ENCODE results near the gene BCS1L. TPM values are rescaled to one million over a fixed set of nuclear protein-coding genes. Genes with fewer than 3 reads are reported as not detected.
A peak's percentile ranks its signal among the peaks of the same experiment; 100 is the strongest.

Gene BCS1L, protein sequence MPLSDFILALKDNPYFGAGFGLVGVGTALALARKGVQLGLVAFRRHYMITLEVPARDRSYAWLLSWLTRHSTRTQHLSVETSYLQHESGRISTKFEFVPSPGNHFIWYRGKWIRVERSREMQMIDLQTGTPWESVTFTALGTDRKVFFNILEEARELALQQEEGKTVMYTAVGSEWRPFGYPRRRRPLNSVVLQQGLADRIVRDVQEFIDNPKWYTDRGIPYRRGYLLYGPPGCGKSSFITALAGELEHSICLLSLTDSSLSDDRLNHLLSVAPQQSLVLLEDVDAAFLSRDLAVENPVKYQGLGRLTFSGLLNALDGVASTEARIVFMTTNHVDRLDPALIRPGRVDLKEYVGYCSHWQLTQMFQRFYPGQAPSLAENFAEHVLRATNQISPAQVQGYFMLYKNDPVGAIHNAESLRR
- total RNA-seq (25.3 TPM), polyA plus RNA-seq (10 to 100 TPM; 11.7 to 15.3 (median 14.3) TPM)

DNA sequence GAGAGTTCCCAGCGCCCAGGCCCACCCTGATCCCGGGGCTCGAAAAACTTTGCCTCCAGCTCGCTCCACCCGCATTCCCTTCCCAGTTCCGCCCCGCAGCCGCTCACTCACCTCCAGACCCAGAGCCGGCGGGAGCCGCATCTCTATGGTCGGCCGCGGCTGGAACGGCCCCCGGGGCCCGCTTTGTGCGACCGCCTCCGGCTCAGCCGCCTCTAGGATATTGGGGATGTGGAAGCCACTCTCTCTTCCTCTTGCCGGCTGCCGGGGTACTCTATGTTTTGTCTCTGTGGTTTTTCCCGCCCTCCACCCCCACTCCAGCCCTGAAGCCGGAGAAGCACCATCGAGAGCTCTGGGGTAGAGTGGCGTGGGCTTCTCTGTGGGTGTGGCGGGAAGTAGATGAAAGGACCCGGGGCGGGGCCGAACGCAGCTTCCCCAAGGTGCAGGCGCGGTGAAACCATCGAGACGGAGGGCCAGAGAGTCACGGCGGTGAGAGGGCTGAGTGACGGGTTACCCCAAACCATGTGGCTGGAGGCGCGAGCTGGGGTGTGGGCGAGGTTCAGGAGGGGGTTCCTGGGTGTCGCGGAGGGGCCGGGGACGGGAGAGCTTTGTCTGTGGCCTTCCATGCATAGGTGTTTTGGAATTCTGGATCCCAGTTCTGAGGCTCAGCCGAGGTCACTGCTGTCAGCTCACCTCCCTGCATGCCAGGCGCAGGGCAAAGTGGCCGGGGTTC lies at the start of gene BCS1L, which contains the start of gene ZNF142:
Gene BCS1L (plus strand): TSS at position 426 of the 730 bp plus-strand sequence. CDS start 1,305 bp downstream, outside the sequence.
Gene ZNF142 (minus strand): TSS at position 366 of the 730 bp plus-strand sequence. CDS start 3,194 bp downstream, outside the sequence.
- peak; percentile 86 to 96 (median 91) for DNase-seq
- ATAC-seq (ENCODE audit: low read depth in 2 of 2), result peak; percentile 98
- H3K4me3 Mint-ChIP-seq, result peak within 1 kb of the TSS; percentile 95 to 99 (median 97)
- H3K27ac ChIP-seq (ENCODE audit: insufficient read depth, low read length, poor library complexity, severe bottlenecking), result peak within 1 kb of the TSS; percentile 77
- peak within 1 kb of the TSS; percentile 94 to 99 (median 95) for H3K27ac Mint-ChIP-seq
- H3K27me3 Mint-ChIP-seq, result no peaks in the 10 kb centered on the region
- H3K36me3 Mint-ChIP-seq, result peaks cover 41% of the 10 kb centered on the region
- H3K4me1 Mint-ChIP-seq, result peaks cover 17 to 47% (median 32%) of the 10 kb centered on the region in 4 donors
- no peaks in the 10 kb centered on the region for H3K9me3 ChIP-seq (ENCODE audit: control insufficient read depth in 2 of 2, low read length in 2 of 2)
- H3K4me3 ChIP-seq (ENCODE audit: low read depth, low read length), result peak within 1 kb of the TSS; percentile 89
- H3K9me3 Mint-ChIP-seq, result no peaks in the 10 kb centered on the region
- H3K4me1 ChIP-seq (ENCODE audit: control insufficient read depth, insufficient read depth, low read length, poor library complexity, severe bottlenecking), result peaks cover 17% of the 10 kb centered on the region
- no peaks in the 10 kb centered on the region for H3K27me3 ChIP-seq (ENCODE audit: control insufficient read depth, insufficient read depth, low read length)
- peaks cover 44% of the 10 kb centered on the region for H3K36me3 ChIP-seq (ENCODE audit: control insufficient read depth, insufficient read depth, low read length)

DNA sequence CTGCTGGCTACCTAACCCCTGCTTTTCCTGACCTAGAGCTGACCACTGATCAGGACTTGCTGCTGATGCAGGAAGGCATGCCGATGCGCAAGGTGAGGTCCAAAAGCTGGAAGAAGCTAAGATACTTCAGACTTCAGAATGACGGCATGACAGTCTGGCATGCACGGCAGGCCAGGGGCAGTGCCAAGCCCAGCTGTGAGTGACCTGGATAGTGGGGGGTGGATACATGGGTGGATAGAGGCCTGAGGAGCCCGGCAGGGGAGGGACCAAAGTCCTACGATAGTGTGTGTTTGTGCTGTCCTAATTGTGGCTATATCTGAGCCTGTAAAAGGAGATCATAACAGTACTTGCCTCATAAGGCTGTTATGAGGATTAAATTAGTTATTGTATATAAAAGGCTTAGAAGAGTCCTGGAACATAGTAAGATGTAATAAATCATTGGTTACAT lies 43.6 kb upstream of the BCS1L start:
- no peak for ATAC-seq (ENCODE audit: low read depth in 2 of 2)
- Mint-ChIP-seq H3K4me3 (no peak overlapping the region), H3K36me3 (peaks cover 3% of the 10 kb centered on the region), H3K27me3 (peaks cover 8% of the 10 kb centered on the region), H3K27ac (no peak overlapping the region), H3K9me3 (no peaks in the 10 kb centered on the region), H3K4me1 (no peaks in the 10 kb centered on the region)
- Histone ChIP-seq H3K27me3 (ENCODE audit: control insufficient read depth, insufficient read depth, low read length) (no peaks in the 10 kb centered on the region), H3K36me3 (ENCODE audit: control insufficient read depth, insufficient read depth, low read length) (no peaks in the 10 kb centered on the region), H3K27ac (ENCODE audit: insufficient read depth, low read length, poor library complexity, severe bottlenecking) (no peak overlapping the region), H3K4me3 (ENCODE audit: low read depth, low read length) (no peak overlapping the region), H3K4me1 (ENCODE audit: control insufficient read depth, insufficient read depth, low read length, poor library complexity, severe bottlenecking) (no peaks in the 10 kb centered on the region), H3K9me3 (ENCODE audit: control insufficient read depth in 2 of 2, low read length in 2 of 2) (no peaks in the 10 kb centered on the region)
- DNase-seq, result no peak

DNA sequence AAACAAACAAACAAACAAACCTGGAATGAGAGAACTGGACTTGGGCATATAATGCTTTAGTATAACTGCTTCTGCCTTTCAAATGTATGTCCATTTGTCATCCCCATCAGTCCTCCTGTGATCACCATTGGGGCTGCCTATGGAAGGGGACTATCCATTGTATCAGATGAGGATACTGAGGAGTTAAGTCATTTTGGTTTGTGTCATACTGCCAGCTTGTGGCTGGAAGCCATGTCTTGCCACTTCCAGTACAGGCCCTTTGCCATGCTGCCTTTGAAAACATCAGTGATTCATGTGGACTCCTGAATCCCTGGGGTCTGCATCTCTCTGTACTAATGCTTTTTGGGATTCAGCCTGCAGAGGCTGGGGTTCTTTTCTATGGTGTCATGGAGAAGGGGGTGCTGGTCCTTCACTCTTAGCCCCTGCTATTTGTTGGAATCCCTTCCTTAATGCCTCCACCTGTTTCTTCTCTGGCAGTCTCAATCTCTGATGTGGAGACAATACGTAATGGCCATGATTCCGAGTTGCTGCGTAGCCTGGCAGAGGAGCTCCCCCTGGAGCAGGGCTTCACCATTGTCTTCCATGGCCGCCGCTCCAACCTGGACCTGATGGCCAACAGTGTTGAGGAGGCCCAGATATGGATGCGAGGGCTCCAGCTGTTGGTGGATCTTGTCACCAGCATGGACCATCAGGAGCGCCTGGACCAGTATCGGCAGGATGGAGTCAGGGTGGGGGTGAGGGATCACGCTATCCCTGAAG lies 41.2 kb upstream of the BCS1L start:
- H3K4me1 ChIP-seq (ENCODE audit: control insufficient read depth, insufficient read depth, low read length, poor library complexity, severe bottlenecking), result no peaks in the 10 kb centered on the region
- H3K4me3 Mint-ChIP-seq, result no peak overlapping the region
- H3K36me3 Mint-ChIP-seq, result peaks cover 3% of the 10 kb centered on the region
- H3K9me3 ChIP-seq (ENCODE audit: control insufficient read depth in 2 of 2, low read length in 2 of 2), result no peaks in the 10 kb centered on the region
- peak overlapping the region in 1 of 3 donors; percentile 60 for H3K27ac Mint-ChIP-seq
- H3K27ac ChIP-seq (ENCODE audit: insufficient read depth, low read length, poor library complexity, severe bottlenecking), result no peak overlapping the region
- H3K4me1 Mint-ChIP-seq, result no peaks in the 10 kb centered on the region
- no peak for DNase-seq
- no peak for ATAC-seq (ENCODE audit: low read depth in 2 of 2)
- no peaks in the 10 kb centered on the region for H3K27me3 ChIP-seq (ENCODE audit: control insufficient read depth, insufficient read depth, low read length)
- no peak overlapping the region for H3K4me3 ChIP-seq (ENCODE audit: low read depth, low read length)
- H3K27me3 Mint-ChIP-seq, result peaks cover 11% of the 10 kb centered on the region
- no peaks in the 10 kb centered on the region for H3K36me3 ChIP-seq (ENCODE audit: control insufficient read depth, insufficient read depth, low read length)
- no peaks in the 10 kb centered on the region for H3K9me3 Mint-ChIP-seq

DNA sequence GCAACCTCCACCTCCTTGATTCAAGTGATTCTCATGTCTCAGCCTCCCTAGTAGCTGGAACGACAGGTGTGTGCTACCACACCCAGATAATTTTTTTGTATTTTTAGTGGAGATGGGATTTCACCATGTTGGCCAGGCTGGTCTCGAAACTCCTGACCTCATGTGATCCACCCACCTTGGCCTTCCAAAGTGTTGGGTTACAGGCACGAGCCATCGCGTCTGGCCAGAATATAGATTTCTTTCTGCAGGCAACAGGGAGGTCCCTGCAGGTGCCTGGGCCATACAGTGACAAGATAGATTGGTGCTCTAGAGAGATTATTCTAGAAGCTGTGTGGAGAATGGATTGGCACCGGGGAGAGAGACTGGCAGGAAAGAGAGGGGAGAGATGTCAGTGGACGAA lies 38.5 kb upstream of the BCS1L start:
- H3K4me3 ChIP-seq (ENCODE audit: low read depth, low read length), result no peak overlapping the region
- H3K27me3 Mint-ChIP-seq, result peaks cover 11% of the 10 kb centered on the region
- H3K4me1 Mint-ChIP-seq, result no peaks in the 10 kb centered on the region
- H3K4me1 ChIP-seq (ENCODE audit: control insufficient read depth, insufficient read depth, low read length, poor library complexity, severe bottlenecking), result no peaks in the 10 kb centered on the region
- H3K9me3 ChIP-seq (ENCODE audit: control insufficient read depth in 2 of 2, low read length in 2 of 2), result no peaks in the 10 kb centered on the region
- no peak overlapping the region for H3K4me3 Mint-ChIP-seq
- no peak overlapping the region for H3K27ac ChIP-seq (ENCODE audit: insufficient read depth, low read length, poor library complexity, severe bottlenecking)
- no peaks in the 10 kb centered on the region for H3K9me3 Mint-ChIP-seq
- no peak overlapping the region for H3K27ac Mint-ChIP-seq
- H3K27me3 ChIP-seq (ENCODE audit: control insufficient read depth, insufficient read depth, low read length), result no peaks in the 10 kb centered on the region
- ATAC-seq (ENCODE audit: low read depth in 2 of 2) (no peak), DNase-seq (no peak)
- H3K36me3 Mint-ChIP-seq, result peaks cover 3% of the 10 kb centered on the region
- H3K36me3 ChIP-seq (ENCODE audit: control insufficient read depth, insufficient read depth, low read length), result no peaks in the 10 kb centered on the region

DNA sequence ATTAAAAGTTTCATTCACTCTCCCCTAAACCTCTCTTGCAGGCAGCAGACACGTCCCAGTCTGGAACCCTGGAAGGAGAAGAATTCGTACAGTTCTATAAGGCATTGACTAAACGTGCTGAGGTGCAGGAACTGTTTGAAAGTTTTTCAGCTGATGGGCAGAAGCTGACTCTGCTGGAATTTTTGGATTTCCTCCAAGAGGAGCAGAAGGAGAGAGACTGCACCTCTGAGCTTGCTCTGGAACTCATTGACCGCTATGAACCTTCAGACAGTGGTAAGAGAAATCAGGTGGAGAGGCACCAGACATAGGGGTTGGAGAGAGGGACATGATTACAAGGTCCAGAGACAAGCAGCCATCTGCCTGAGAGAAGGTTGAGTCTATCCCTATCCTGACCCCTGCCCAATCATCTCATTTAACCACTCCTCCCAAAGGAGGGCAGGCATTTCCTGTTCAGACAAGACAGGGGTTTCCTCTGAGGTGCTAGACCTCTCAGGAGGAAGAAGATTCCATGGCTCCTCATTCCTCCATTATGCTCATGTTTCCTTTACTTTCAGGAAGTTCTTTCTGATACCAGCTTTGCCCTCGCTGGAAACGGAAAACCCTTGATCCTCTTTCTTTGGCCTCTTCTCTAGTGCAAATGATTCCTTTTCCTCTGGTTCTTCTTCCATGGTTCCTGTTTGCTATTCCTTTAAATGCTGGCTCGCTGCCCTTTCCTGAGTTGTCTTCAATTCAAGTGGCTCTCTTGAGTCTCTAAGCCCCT lies 36.7 kb upstream of the BCS1L start:
- no peak for ATAC-seq (ENCODE audit: low read depth in 2 of 2)
- H3K9me3 Mint-ChIP-seq, result no peaks in the 10 kb centered on the region
- H3K4me1 Mint-ChIP-seq, result no peaks in the 10 kb centered on the region
- no peak overlapping the region for H3K4me3 ChIP-seq (ENCODE audit: low read depth, low read length)
- no peaks in the 10 kb centered on the region for H3K36me3 ChIP-seq (ENCODE audit: control insufficient read depth, insufficient read depth, low read length)
- H3K27me3 ChIP-seq (ENCODE audit: control insufficient read depth, insufficient read depth, low read length), result no peaks in the 10 kb centered on the region
- no peaks in the 10 kb centered on the region for H3K4me1 ChIP-seq (ENCODE audit: control insufficient read depth, insufficient read depth, low read length, poor library complexity, severe bottlenecking)
- peaks cover 7% of the 10 kb centered on the region for H3K27me3 Mint-ChIP-seq
- peaks cover 3% of the 10 kb centered on the region for H3K36me3 Mint-ChIP-seq
- no peak overlapping the region for H3K27ac Mint-ChIP-seq
- no peak for DNase-seq
- H3K27ac ChIP-seq (ENCODE audit: insufficient read depth, low read length, poor library complexity, severe bottlenecking), result no peak overlapping the region
- no peaks in the 10 kb centered on the region for H3K9me3 ChIP-seq (ENCODE audit: control insufficient read depth in 2 of 2, low read length in 2 of 2)
- no peak overlapping the region for H3K4me3 Mint-ChIP-seq

DNA sequence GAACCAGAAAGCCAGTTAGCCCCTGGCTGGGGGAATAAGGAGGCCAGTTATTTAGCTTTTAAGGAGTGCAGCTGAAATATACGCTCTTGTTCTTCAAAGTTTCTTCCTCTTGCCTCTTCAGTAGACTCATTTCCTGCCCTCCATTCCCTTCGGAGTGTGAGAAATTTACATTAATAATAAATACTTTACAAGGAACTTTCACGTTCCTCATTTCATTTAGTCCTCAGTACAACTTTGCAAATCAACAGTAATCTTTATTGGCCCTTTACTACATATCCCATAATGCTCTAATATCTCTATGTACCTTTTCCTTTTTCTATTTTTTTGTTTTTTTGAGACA lies 36.1 kb upstream of the BCS1L start:
- Mint-ChIP-seq H3K9me3 (no peaks in the 10 kb centered on the region), H3K4me1 (no peaks in the 10 kb centered on the region), H3K27me3 (peaks cover 7% of the 10 kb centered on the region), H3K4me3 (no peak overlapping the region), H3K27ac (no peak overlapping the region), H3K36me3 (peaks cover 3% of the 10 kb centered on the region)
- H3K4me1 ChIP-seq (ENCODE audit: control insufficient read depth, insufficient read depth, low read length, poor library complexity, severe bottlenecking), result no peaks in the 10 kb centered on the region
- H3K9me3 ChIP-seq (ENCODE audit: control insufficient read depth in 2 of 2, low read length in 2 of 2), result no peaks in the 10 kb centered on the region
- ATAC-seq (ENCODE audit: low read depth in 2 of 2), result no peak
- H3K27me3 ChIP-seq (ENCODE audit: control insufficient read depth, insufficient read depth, low read length), result no peaks in the 10 kb centered on the region
- no peak overlapping the region for H3K27ac ChIP-seq (ENCODE audit: insufficient read depth, low read length, poor library complexity, severe bottlenecking)
- no peaks in the 10 kb centered on the region for H3K36me3 ChIP-seq (ENCODE audit: control insufficient read depth, insufficient read depth, low read length)
- no peak for DNase-seq
- no peak overlapping the region for H3K4me3 ChIP-seq (ENCODE audit: low read depth, low read length)

DNA sequence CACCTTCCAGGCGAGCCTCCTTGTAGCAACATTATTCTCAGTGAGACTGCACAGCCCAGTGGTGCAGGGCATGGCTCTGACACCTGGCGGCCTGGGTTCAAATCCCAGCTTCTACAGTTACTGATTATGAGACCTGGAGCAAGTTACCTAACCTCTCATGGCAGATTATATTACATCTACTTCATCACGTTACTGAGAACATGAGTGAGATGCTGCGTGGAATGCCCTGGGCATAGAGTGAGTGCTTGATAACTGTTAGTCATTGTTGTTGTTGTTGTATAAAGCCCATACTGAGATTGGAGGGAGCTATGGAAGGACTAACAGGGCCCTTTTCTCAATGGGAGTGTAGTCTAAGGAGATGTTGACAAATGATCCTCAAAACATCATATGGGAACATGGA lies 33.1 kb upstream of the BCS1L start:
- no peak for DNase-seq
- H3K4me3 Mint-ChIP-seq, result no peak overlapping the region
- no peaks in the 10 kb centered on the region for H3K9me3 ChIP-seq (ENCODE audit: control insufficient read depth in 2 of 2, low read length in 2 of 2)
- no peak overlapping the region for H3K4me3 ChIP-seq (ENCODE audit: low read depth, low read length)
- H3K4me1 ChIP-seq (ENCODE audit: control insufficient read depth, insufficient read depth, low read length, poor library complexity, severe bottlenecking), result no peaks in the 10 kb centered on the region
- H3K36me3 Mint-ChIP-seq, result no peaks in the 10 kb centered on the region
- H3K27me3 Mint-ChIP-seq, result peaks cover 7% of the 10 kb centered on the region
- no peaks in the 10 kb centered on the region for H3K27me3 ChIP-seq (ENCODE audit: control insufficient read depth, insufficient read depth, low read length)
- no peak for ATAC-seq (ENCODE audit: low read depth in 2 of 2)
- no peaks in the 10 kb centered on the region for H3K4me1 Mint-ChIP-seq
- no peaks in the 10 kb centered on the region for H3K36me3 ChIP-seq (ENCODE audit: control insufficient read depth, insufficient read depth, low read length)
- no peak overlapping the region for H3K27ac ChIP-seq (ENCODE audit: insufficient read depth, low read length, poor library complexity, severe bottlenecking)
- no peaks in the 10 kb centered on the region for H3K9me3 Mint-ChIP-seq
- no peak overlapping the region for H3K27ac Mint-ChIP-seq

Data from CD4-positive, CD25-positive, alpha-beta regulatory T cell (primary cell).